H9 (cell line): ENCODE measurements around the gene SDF2L1. TPM values are rescaled to one million over a fixed set of nuclear protein-coding genes. Genes with fewer than 3 reads are reported as not detected.
A peak's percentile ranks its signal among the peaks of the same experiment; 100 is the strongest.

ENCODE experiments used
- DNase-seq: peaks from one replicate; pipeline ENCODE4 v3.0.0-alpha.2; 2017
- H2AFZ ChIP-seq: one replicate; pipeline ENCODE4 v1.6.1; 2013; ENCODE audit warnings: mild to moderate bottlenecking, low read length, control low read depth, moderate library complexity
- H2AK5ac ChIP-seq: 2 replicates; pipeline ENCODE4 v1.6.1; 2013; ENCODE audit warnings: low read length, control low read depth, mixed read lengths; ENCODE audit not compliant: insufficient read length
- H2BK120ac ChIP-seq: one replicate; pipeline ENCODE4 v1.6.1; 2013; ENCODE audit warnings: low read depth, mild to moderate bottlenecking, low read length, control low read depth, inconsistent platforms; ENCODE audit not compliant: poor library complexity, severe bottlenecking
- H2BK12ac ChIP-seq: 2 replicates; pipeline ENCODE4 v1.6.1; 2013; ENCODE audit warnings: low read length, control low read depth, mixed read lengths, low read depth; ENCODE audit not compliant: insufficient read length
- H2BK15ac ChIP-seq: 2 replicates; pipeline ENCODE4 v1.6.1; 2013; ENCODE audit warnings: low read depth, low read length, control low read depth
- H2BK20ac ChIP-seq: one replicate; pipeline ENCODE4 v1.6.1; 2013; ENCODE audit warnings: low read depth, mild to moderate bottlenecking, low read length, control low read depth, inconsistent platforms; ENCODE audit not compliant: poor library complexity, severe bottlenecking
- H2BK5ac ChIP-seq: 2 replicates; pipeline ENCODE4 v1.6.1; 2013; ENCODE audit warnings: low read length, control low read depth, mixed read lengths; ENCODE audit not compliant: insufficient read length
- H3K14ac ChIP-seq: 2 replicates; pipeline ENCODE4 v1.6.1; 2013; ENCODE audit warnings: low read length, control low read depth; ENCODE audit not compliant: insufficient read depth
- H3K18ac ChIP-seq: 2 replicates; pipeline ENCODE4 v1.6.1; 2013; ENCODE audit warnings: low read depth, mild to moderate bottlenecking, mixed read lengths, low read length, control low read depth; ENCODE audit not compliant: insufficient read length
- H3K23ac ChIP-seq: 2 replicates; pipeline ENCODE4 v1.6.1; 2013; ENCODE audit warnings: low read length, control low read depth, mixed read lengths, low read depth; ENCODE audit not compliant: insufficient read length
- H3K23me2 ChIP-seq: 2 replicates; pipeline ENCODE4 v1.6.1; 2013; ENCODE audit warnings: low read depth, mild to moderate bottlenecking, mixed read lengths, low read length, control low read depth; ENCODE audit not compliant: insufficient read length, poor library complexity, severe bottlenecking
- H3K27ac ChIP-seq: 2 replicates; pipeline ENCODE4 v1.5.1; 2013; ENCODE audit warnings: low read length, control low read depth, mixed read lengths, low read depth; ENCODE audit not compliant: insufficient read length
- H3K27me3 ChIP-seq: 2 replicates; pipeline ENCODE4 v1.6.1; 2013; ENCODE audit warnings: low read length, control low read depth, inconsistent platforms; ENCODE audit not compliant: insufficient read depth
- H3K4ac ChIP-seq: 2 replicates; pipeline ENCODE4 v1.6.1; 2013; ENCODE audit warnings: low read depth, mild to moderate bottlenecking, control low read depth, inconsistent platforms, low read length, moderate library complexity
- H3K4me1 ChIP-seq: 2 replicates; pipeline ENCODE4 v1.6.1; 2013; ENCODE audit warnings: low read length, control low read depth, inconsistent platforms; ENCODE audit not compliant: insufficient read depth
- H3K4me2 ChIP-seq: 2 replicates; pipeline ENCODE4 v1.6.1; 2013; ENCODE audit warnings: low read length, control low read depth, mixed read lengths; ENCODE audit not compliant: insufficient read length, insufficient read depth
- H3K56ac ChIP-seq: 2 replicates; pipeline ENCODE4 v1.6.1; 2013; ENCODE audit warnings: low read depth, mild to moderate bottlenecking, mixed read lengths, low read length, control low read depth; ENCODE audit not compliant: insufficient read length
- H3K79me1 ChIP-seq: 2 replicates; pipeline ENCODE4 v1.6.1; 2013; ENCODE audit warnings: low read depth, mild to moderate bottlenecking, moderate library complexity, low read length, control low read depth, inconsistent platforms; ENCODE audit not compliant: insufficient read depth, poor library complexity, severe bottlenecking
- H3K79me2 ChIP-seq: 2 replicates; pipeline ENCODE4 v1.6.1; 2013; ENCODE audit warnings: low read length, control low read depth, inconsistent platforms; ENCODE audit not compliant: insufficient read depth
- H3K9ac ChIP-seq: 2 replicates; pipeline ENCODE4 v1.6.1; 2013; ENCODE audit warnings: low read length, control low read depth, mixed read lengths; ENCODE audit not compliant: insufficient read length; ENCODE audit errors: extremely low read depth
- H3K9me3 ChIP-seq: one replicate; pipeline ENCODE4 v1.6.1; 2013; ENCODE audit warnings: low read depth, low read length, inconsistent platforms; ENCODE audit not compliant: control insufficient read depth
- H3T11ph ChIP-seq: one replicate; pipeline ENCODE4 v1.6.1; 2013; ENCODE audit warnings: mild to moderate bottlenecking, low read length, control low read depth, inconsistent platforms
- H4K20me1 ChIP-seq: one replicate; pipeline ENCODE4 v1.6.1; 2013; ENCODE audit not compliant: control insufficient read depth, insufficient read length, insufficient read depth
- H4K5ac ChIP-seq: 2 replicates; pipeline ENCODE4 v1.6.1; 2013; ENCODE audit warnings: low read depth, mild to moderate bottlenecking, mixed read lengths, low read length, control low read depth; ENCODE audit not compliant: insufficient read length
- H4K8ac ChIP-seq: replicated peaks from 2 replicates; pipeline ENCODE4 v1.6.1; 2013; ENCODE audit warnings: low read length, control low read depth, mixed read lengths, low read depth; ENCODE audit not compliant: insufficient read length
- H4K91ac ChIP-seq: 2 replicates; pipeline ENCODE4 v1.6.1; 2013; ENCODE audit warnings: low read depth, mild to moderate bottlenecking, moderate library complexity, mixed read lengths, low read length, control low read depth; ENCODE audit not compliant: insufficient read length
- H3K27ac Mint-ChIP-seq, 3 experiments: 2 replicates in 2 of 3; 3 replicates in 1 of 3; pipeline ENCODE4 v1.8.0; 2020 to 2021; ENCODE audit warnings: mixed read lengths in 3 of 3, mild to moderate bottlenecking in 1 of 3, moderate library complexity in 1 of 3
- H3K27me3 Mint-ChIP-seq: 2 replicates; pipeline ENCODE4 v1.8.0; 2021; ENCODE audit warnings: low read depth, mild to moderate bottlenecking, moderate library complexity, mixed read lengths
- H3K36me3 Mint-ChIP-seq, 3 experiments: 2 replicates in 2 of 3; 3 replicates in 1 of 3; pipeline ENCODE4 v1.8.0; 2020 to 2021; ENCODE audit warnings: low read depth in 3 of 3, mixed read lengths in 3 of 3; ENCODE audit not compliant: insufficient read depth in 1 of 3
- H3K4me1 Mint-ChIP-seq, 2 experiments: 2 replicates each; pipeline ENCODE4 v1.8.0; 2020; ENCODE audit warnings: mixed read lengths in 2 of 2
- H3K4me3 Mint-ChIP-seq, 2 experiments: 2 replicates in 1 of 2; 3 replicates in 1 of 2; pipeline ENCODE4 v1.8.0; 2020 to 2021; ENCODE audit warnings: mild to moderate bottlenecking in 2 of 2, mixed read lengths in 2 of 2, moderate library complexity in 1 of 2
- H3K9me3 Mint-ChIP-seq, 2 experiments: 2 replicates in 1 of 2; 3 replicates in 1 of 2; pipeline ENCODE4 v1.8.0; 2020; ENCODE audit warnings: mild to moderate bottlenecking in 2 of 2, mixed read lengths in 2 of 2, moderate library complexity in 1 of 2
- WGBS: extraction: QIAGEN DNeasy Blood & Tissue Kit; methylation state at CpG from one replicate; pipeline ENCODE4 v1.1.7; 2013; ENCODE audit warnings: missing lambda C conversion rate, low lambda C conversion rate, mixed read lengths; ENCODE audit not compliant: insufficient read length; ENCODE audit errors: extremely low coverage; 5-methylcytosine and 5-hydroxymethylcytosine counted together
- microRNA-seq: library from miRNA; unstranded; fragments of <30 nt; microRNA quantifications from one replicate; pipeline ENCODE4, GENCODE V29; 2020; ENCODE audit warnings: borderline microRNAs expressed
- total RNA-seq: library from RNA; stranded (reverse); gene quantifications from 2 replicates; pipeline ENCODE4 v1.2.1, GENCODE V29; 2021
- TF ChIP-seq, protein P1 (sequence below): fragments of 200-600 bp; sonication (generic); conservative IDR thresholded peaks from 3 replicates; pipeline ENCODE4 v1.8.0; 2021; ENCODE audit warnings: antibody characterized with exemption, mild to moderate bottlenecking

Gene SDF2L1
- total RNA-seq, 1 experiment from 2014 or later = 36.0 TPM

GRCh38 chr22:21693333-21693998 lies 51.4 kb downstream of the SDF2L1 start:
- H3K9ac ChIP-seq = no peak overlapping the region
- no peaks in the 10 kb centered on the region for H3K4me1 ChIP-seq
- no peaks in the 10 kb centered on the region for H3K79me1 ChIP-seq
- Mint-ChIP-seq H3K36me3 (peaks cover 17 to 45% (median 44%) of the 10 kb centered on the region in 3 experiments; a peak in 6 of 7 replicates), H3K27ac (peak overlapping the region in 1 of 3 experiments; percentile 74; a peak in 1 of 7 replicates), H3K9me3 (no peaks in the 10 kb centered on the region), H3K4me3 (no peak overlapping the region), H3K27me3 (no peaks in the 10 kb centered on the region), H3K4me1 (no peaks in the 10 kb centered on the region)
- H3K27ac ChIP-seq = no peak overlapping the region
- TF ChIP-seq, protein P1, sequence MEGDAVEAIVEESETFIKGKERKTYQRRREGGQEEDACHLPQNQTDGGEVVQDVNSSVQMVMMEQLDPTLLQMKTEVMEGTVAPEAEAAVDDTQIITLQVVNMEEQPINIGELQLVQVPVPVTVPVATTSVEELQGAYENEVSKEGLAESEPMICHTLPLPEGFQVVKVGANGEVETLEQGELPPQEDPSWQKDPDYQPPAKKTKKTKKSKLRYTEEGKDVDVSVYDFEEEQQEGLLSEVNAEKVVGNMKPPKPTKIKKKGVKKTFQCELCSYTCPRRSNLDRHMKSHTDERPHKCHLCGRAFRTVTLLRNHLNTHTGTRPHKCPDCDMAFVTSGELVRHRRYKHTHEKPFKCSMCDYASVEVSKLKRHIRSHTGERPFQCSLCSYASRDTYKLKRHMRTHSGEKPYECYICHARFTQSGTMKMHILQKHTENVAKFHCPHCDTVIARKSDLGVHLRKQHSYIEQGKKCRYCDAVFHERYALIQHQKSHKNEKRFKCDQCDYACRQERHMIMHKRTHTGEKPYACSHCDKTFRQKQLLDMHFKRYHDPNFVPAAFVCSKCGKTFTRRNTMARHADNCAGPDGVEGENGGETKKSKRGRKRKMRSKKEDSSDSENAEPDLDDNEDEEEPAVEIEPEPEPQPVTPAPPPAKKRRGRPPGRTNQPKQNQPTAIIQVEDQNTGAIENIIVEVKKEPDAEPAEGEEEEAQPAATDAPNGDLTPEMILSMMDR = no peak
- H2BK15ac ChIP-seq = no peak overlapping the region
- H4K8ac ChIP-seq = no peak overlapping the region
- H3K14ac ChIP-seq = no peak overlapping the region
- H4K5ac ChIP-seq = no peak overlapping the region
- H2AFZ ChIP-seq = no peak overlapping the region
- H3K4ac ChIP-seq = no peak overlapping the region
- H2BK120ac ChIP-seq = no peak overlapping the region
- no peak overlapping the region for H2BK5ac ChIP-seq
- H3K4me2 ChIP-seq = no peak overlapping the region
- no peaks in the 10 kb centered on the region for H3K27me3 ChIP-seq
- H3K23ac ChIP-seq = no peak overlapping the region
- H2BK12ac ChIP-seq = no peak overlapping the region
- no peaks in the 10 kb centered on the region for H3K79me2 ChIP-seq
- no peak overlapping the region for H2BK20ac ChIP-seq
- H3K23me2 ChIP-seq = no peaks in the 10 kb centered on the region
- H2AK5ac ChIP-seq = no peak overlapping the region
- no peaks in the 10 kb centered on the region for H3K9me3 ChIP-seq
- H3K18ac ChIP-seq = no peak overlapping the region
- H4K20me1 ChIP-seq = no peaks in the 10 kb centered on the region
- H3K56ac ChIP-seq = no peak overlapping the region
- no peak overlapping the region for H3T11ph ChIP-seq
- DNase-seq = no peak
- WGBS = no CpG with 5 or more reads among the region's 14 CpGs
- no peak overlapping the region for H4K91ac ChIP-seq

Small RNA genes lying within 50 kb of the gene (microRNA-seq; reads per million reads assigned to microRNA genes)
- 1,018 reads per million, percentile 94 among the genes with 10 or more reads in this experiment for gene MIR130B
- gene MIR301B = 11.7 reads per million, percentile 49 among the genes with 10 or more reads in this experiment

Other genes with a start within 250 kb of the SDF2L1 start
- gene HIC2, start 224.9 kb upstream of the SDF2L1 start, total RNA-seq = 22.8 and 24.9 TPM in 2 replicates
- 3.3 and 4.2 TPM in 2 replicates for gene TMEM191C, start 174.9 kb upstream of the SDF2L1 start, total RNA-seq
- 0.22 and 0.44 TPM in 2 replicates for gene RIMBP3C, start 90.8 kb upstream of the SDF2L1 start, total RNA-seq
- gene UBE2L3, start 74.6 kb upstream of the SDF2L1 start, total RNA-seq = 78.7 and 79.7 TPM in 2 replicates
- 29.8 and 30.2 TPM in 2 replicates for gene YDJC, start 12.3 kb upstream of the SDF2L1 start, total RNA-seq
- 0.22 and 0.63 TPM in 2 replicates for gene CCDC116, start 9.5 kb upstream of the SDF2L1 start, total RNA-seq
- gene PPIL2, start 23.7 kb downstream of the SDF2L1 start, total RNA-seq = 35.5 and 35.9 TPM in 2 replicates
- gene YPEL1, start 93.5 kb downstream of the SDF2L1 start, total RNA-seq = 5.4 and 8.1 TPM in 2 replicates
- 90.3 and 98.1 TPM in 2 replicates for gene MAPK1, start 225.3 kb downstream of the SDF2L1 start, total RNA-seq